Cardiac fibroblast (primary cell): ENCODE data around the gene LRRC3C.

ENCODE experiments used
- DNase-seq, 2 donors: peaks; one replicate each; pipeline versions ENCODE4 v3.0.0 to v3.0.0-alpha.2; 2010; ENCODE audit warnings: low read depth in 2 of 2
- H3K4me3 ChIP-seq, 2 donors: replicated peaks in 1 of 2; 1 replicate in 1 of 2; 2 replicates in 1 of 2; pipeline ENCODE4 v1.5.1; 2011; ENCODE audit warnings: low read depth in 2 of 2, low read length in 2 of 2, mild to moderate bottlenecking in 2 of 2, moderate library complexity in 1 of 2
- CTCF ChIP-seq: IDR thresholded peaks from one replicate; pipeline ENCODE4 v1.5.1; 2011; ENCODE audit warnings: low read depth, mild to moderate bottlenecking, low read length, inconsistent platforms

The LRRC3C gene

GRCh38 chr17:39924691-39925055 is 2.9 kb upstream of the LRRC3C start:
- TF ChIP-seq CTCF: no peak
- DNase-seq: no peak
- H3K4me3 ChIP-seq: no peak overlapping the region

DNA sequence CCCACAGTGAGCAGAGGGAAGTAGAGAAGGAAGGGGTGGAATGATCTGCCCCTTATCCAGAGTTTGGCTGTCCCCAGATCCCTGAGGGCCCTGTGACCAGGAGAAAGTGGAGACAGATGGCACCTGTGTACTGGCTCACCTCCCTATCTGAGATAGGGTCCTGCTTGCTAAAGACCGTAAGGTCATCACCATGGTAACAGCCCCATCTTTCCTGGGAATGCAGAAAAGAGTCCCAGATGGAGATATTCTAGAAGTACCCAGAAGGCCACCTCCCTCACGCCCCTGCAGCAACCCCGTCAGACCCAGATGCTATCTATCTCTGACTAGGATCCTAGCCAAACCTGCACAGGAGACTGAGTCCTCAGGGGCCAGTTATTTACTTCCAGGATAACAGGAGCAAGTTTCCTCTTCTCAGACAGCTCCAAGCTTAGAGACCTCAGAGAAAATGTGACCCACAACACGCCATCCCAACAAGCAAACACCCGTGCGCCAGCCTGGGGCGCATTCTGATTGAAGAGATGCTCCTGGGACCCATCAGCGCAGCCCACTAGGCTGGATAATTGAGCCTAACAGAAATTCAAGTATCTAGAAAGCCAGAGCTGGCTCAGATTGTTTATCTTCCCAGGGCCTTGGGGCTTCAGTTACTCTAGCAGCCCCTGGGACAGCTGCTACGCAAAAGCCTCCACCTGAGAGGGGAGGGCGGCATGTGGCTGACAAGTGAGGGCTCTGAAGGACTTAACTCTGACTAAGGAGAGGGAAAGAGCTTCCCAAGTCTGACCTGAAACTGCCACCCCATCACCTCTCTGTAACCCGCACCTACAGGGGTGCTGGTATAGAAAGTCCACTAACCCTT is 2.0 kb upstream of the LRRC3C start:
- TF ChIP-seq CTCF: no peak
- peak in 1 of 2 donors; percentile 6 for DNase-seq
- peak overlapping the region in 1 of 2 donors; percentile 83 for H3K4me3 ChIP-seq

GRCh38 chr17:39926135-39926587 is 1.4 kb upstream of the LRRC3C start:
- DNase-seq: no peak
- TF ChIP-seq CTCF: no peak
- H3K4me3 ChIP-seq: peak overlapping the region; percentile 83 to 92

- no peak for TF ChIP-seq CTCF
- DNase-seq: peak; percentile 28 to 36
- peak overlapping the region; percentile 83 to 92 for H3K4me3 ChIP-seq
Measured at GRCh38 chr17:39926588-39927100, 888 bp upstream of the LRRC3C start.

- DNase-seq: peak in 1 of 2 donors; percentile 22
- TF ChIP-seq CTCF: no peak
Measured at GRCh38 chr17:39927929-39928857, 661 bp downstream of the LRRC3C start.

GRCh38 chr17:39928858-39929645 is 1.5 kb downstream of the LRRC3C start:
- peak; percentile 86 to 96 for DNase-seq
- TF ChIP-seq CTCF: no peak
- no peak overlapping the region for H3K4me3 ChIP-seq

More at GRCh38 chr17:39927929-39928857, 661 bp downstream of the LRRC3C start:
- H3K4me3 ChIP-seq: peak overlapping the region; percentile 39 to 83
